Body of pancreas (tissue), 4 donors: Measurements from ENCODE around the gene CAPN14. TPM values are rescaled to one million over a fixed set of nuclear protein-coding genes. Genes with fewer than 3 reads are reported as not detected.

Source experiments
- ATAC-seq: fragments of 150-250 bp; one replicate; pipeline ENCODE4 v1.9.1; 2016
- DNase-seq, 4 donors: peaks; one replicate each; pipeline ENCODE4 v3.0.0-alpha.2; 2019
- H3K27ac ChIP-seq, 4 donors: fragments of 200-600 bp; sonication (generic); 1 replicate in 3 of 4; 2 replicates in 1 of 4; pipeline versions ENCODE4 v1.5.1 to v1.6.1; 2016 to 2019; ENCODE audit warnings: mild to moderate bottlenecking in 1 of 4, mixed read lengths in 1 of 4, moderate library complexity in 1 of 4
- H3K27me3 ChIP-seq, 2 donors: fragments of 200-600 bp; sonication (generic); one replicate each; pipeline ENCODE4 v1.6.0; 2016; ENCODE audit warnings: mild to moderate bottlenecking in 1 of 2
- H3K36me3 ChIP-seq, 2 donors: fragments of 200-600 bp; sonication (generic); replicated peaks in 1 of 2; 2 replicates each; pipeline ENCODE4 v1.5.1; 2016; ENCODE audit warnings: low read depth in 2 of 2; ENCODE audit not compliant: insufficient read depth in 1 of 2
- H3K4me1 ChIP-seq: fragments of 200-600 bp; sonication (generic); one replicate; pipeline ENCODE4 v1.6.0; 2016
- H3K4me3 ChIP-seq, 2 donors: fragments of 200-600 bp; sonication (generic); 1 replicate in 1 of 2; 2 replicates in 1 of 2; pipeline ENCODE4 v1.5.1; 2016 to 2019
- H3K9me3 ChIP-seq, 3 donors: fragments of 200-600 bp; sonication (generic); 1 replicate in 2 of 3; 2 replicates in 1 of 3; pipeline ENCODE4 v1.5.1; 2016
- CTCF ChIP-seq, 7 experiments: fragments of 450-650 bp in 4 of 7; fragments of 200-600 bp in 3 of 7; sonication (generic) in 3 of 7; IDR thresholded peaks; one replicate each; pipeline ENCODE4 v1.5.1; 2016 to 2019; ENCODE audit warnings: antibody characterized with exemption in 7 of 7
- POLR2A ChIP-seq, 3 donors: fragments of 450-650 bp; IDR thresholded peaks; one replicate each; pipeline ENCODE4 v1.6.1; 2016; ENCODE audit warnings: antibody characterized with exemption in 3 of 3, mild to moderate bottlenecking in 2 of 3
- WGBS, 2 donors: methylation state at CpG; one replicate each; pipeline ENCODE4 v1.1.5; 2017; 5-methylcytosine and 5-hydroxymethylcytosine counted together
- intact Hi-C: fragments of 100-400 bp; cut with DNase I; formaldehyde crosslinking; loops from one replicate; pipeline ENCODE4 v1.15.1; 2023
- small RNA-seq: library from RNA; depleted of rRNA; stranded (forward); fragments of <200 nt; gene quantifications from one replicate; pipeline ENCODE3, GENCODE V24; 2016
- total RNA-seq, 2 donors: library from RNA; depleted of rRNA; stranded (reverse); fragments of >200 nt; gene quantifications; one replicate each; pipeline ENCODE4 v1.1.0, GENCODE V29; 2016

CAPN14 gene
- total RNA-seq, 2 donors from 2014 or later = not detected

- no peak for ATAC-seq
- intact Hi-C loops = no loop called here
- Histone ChIP-seq H3K4me1 (no peaks in the 10 kb centered on the region), H3K4me3 (no peak overlapping the region), H3K9me3 (no peaks in the 10 kb centered on the region), H3K27me3 (no peaks in the 10 kb centered on the region), H3K36me3 (no peaks in the 10 kb centered on the region), H3K27ac (no peak overlapping the region)
- TF ChIP-seq CTCF (IDR thresholded peaks at IDR 0.05) (no peak), POLR2A (IDR thresholded peaks at IDR 0.05) (no peak)
- no peak for DNase-seq
- WGBS, 2 donors = 64 to 67% methylated on average over 6 of the region's 6 CpGs
These were observed 91.2 kb downstream of the CAPN14 start for GRCh38 chr2:31125918-31126695.

- no peak for TF ChIP-seq CTCF (IDR thresholded peaks at IDR 0.05)
- no peak for TF ChIP-seq POLR2A (IDR thresholded peaks at IDR 0.05)
- H3K4me3 ChIP-seq = no peak overlapping the region
- WGBS, 2 donors = 88 to 100% methylated on average over 3 to 4 of the region's 4 CpGs
- H3K27ac ChIP-seq = no peak overlapping the region
- H3K27me3 ChIP-seq = no peaks in the 10 kb centered on the region
- DNase-seq = no peak
- intact Hi-C loops = no loop called here
- H3K9me3 ChIP-seq = no peaks in the 10 kb centered on the region
- H3K36me3 ChIP-seq = no peaks in the 10 kb centered on the region
- no peak for ATAC-seq
- no peaks in the 10 kb centered on the region for H3K4me1 ChIP-seq
These were observed 92.4 kb downstream of the CAPN14 start for GRCh38 chr2:31124904-31125303.

Small RNA genes within 50 kb of the gene (small RNA-seq; reads per million reads assigned to genes)
- not detected for gene RNA5SP90

Other genes with a start within 250 kb of the CAPN14 start
- 1 to 10 TPM; 2.6 to 6.7 TPM for gene GALNT14, start 79.1 kb downstream of the CAPN14 start, total RNA-seq
- 1 to 10 TPM in 1 of 2 donors, under 1 TPM in 1; 0.99 to 2.3 TPM for gene EHD3, start 16.6 kb upstream of the CAPN14 start, total RNA-seq
- gene XDH, start 197.2 kb upstream of the CAPN14 start, total RNA-seq = 1 to 10 TPM in 1 of 2 donors, under 1 TPM in 1; 0.78 to 4.9 TPM